Measurements from ENCODE around the gene ADRM1. TPM values are rescaled to one million over a fixed set of nuclear protein-coding genes. Genes with fewer than 3 reads are reported as not detected.

ADRM1 gene
- total RNA-seq, 1 donor from 2014 or later, result 29.6 TPM

- DNase-seq (ENCODE audit: low spot score), result no peak
Observed at GRCh38 chr20:62323146-62323979, 20.6 kb downstream of the ADRM1 start.

DNA sequence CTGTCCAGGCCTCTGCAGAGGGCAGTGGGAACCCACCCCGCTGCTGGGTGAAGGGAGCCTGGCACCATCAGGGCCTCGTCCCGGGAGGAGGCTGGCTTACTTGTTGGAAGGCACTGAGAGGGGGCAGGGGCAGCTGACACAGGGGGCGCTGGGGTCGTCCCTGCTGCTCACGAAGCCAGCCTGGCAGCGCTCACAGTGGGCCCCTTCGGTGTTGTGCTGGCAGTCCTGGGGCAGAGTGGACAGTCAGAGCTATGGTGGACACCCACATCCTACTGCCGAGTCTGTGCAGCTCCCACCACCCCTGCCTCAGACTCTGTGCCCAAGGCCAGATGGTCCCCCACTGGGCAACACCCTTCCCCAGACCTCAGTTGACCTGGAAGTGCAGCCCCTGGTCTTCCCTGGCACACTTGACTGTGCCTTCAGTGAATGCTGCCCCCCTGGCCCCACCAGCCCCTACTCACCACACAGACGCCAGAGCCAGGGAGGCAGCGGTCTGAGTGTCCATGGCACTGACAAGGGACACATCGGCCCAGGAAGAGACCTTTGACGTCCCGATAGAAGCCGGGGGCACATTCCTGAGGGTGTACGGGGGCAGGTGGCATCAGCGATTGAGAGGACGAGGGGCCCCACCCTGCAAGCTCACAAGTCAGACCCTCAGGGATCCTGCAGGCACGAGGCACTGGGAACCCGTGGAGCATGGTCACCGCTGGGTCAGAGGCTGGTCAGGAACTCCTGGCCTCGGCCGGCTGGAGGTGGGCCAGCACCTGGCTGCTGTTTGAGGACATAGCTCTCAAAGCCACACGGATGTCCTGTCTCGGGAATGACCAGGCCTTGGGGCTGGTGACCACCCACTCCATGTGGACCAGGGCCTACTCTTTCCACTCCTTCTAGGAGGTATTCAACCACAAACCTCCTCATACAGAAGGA, 21.4 kb downstream of the ADRM1 start:
- no peak for DNase-seq (ENCODE audit: low spot score)

- DNase-seq (ENCODE audit: low spot score), result no peak
Observed at GRCh38 chr20:62325172-62325905, 22.5 kb downstream of the ADRM1 start.

DNA sequence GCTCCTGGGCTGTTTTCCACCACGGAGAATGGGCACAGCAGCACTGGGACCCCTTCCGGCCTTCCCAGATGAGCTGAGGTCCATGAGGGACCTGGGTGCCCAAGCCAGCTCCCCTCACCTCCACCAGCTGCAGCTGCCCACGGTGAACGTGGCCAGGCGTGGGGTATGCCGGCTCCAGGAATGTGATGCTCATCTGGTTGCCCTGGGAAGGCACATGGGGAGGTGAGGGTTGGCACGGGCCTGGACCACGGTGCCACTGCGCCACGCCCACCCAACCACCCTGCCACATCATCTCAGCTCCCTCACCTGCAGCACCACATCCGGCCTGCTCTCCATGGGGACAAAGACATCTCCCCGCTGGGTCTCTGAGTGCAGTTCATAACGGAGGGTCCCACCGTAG, 23.8 kb downstream of the ADRM1 start:
- no peak for DNase-seq (ENCODE audit: low spot score)

DNA sequence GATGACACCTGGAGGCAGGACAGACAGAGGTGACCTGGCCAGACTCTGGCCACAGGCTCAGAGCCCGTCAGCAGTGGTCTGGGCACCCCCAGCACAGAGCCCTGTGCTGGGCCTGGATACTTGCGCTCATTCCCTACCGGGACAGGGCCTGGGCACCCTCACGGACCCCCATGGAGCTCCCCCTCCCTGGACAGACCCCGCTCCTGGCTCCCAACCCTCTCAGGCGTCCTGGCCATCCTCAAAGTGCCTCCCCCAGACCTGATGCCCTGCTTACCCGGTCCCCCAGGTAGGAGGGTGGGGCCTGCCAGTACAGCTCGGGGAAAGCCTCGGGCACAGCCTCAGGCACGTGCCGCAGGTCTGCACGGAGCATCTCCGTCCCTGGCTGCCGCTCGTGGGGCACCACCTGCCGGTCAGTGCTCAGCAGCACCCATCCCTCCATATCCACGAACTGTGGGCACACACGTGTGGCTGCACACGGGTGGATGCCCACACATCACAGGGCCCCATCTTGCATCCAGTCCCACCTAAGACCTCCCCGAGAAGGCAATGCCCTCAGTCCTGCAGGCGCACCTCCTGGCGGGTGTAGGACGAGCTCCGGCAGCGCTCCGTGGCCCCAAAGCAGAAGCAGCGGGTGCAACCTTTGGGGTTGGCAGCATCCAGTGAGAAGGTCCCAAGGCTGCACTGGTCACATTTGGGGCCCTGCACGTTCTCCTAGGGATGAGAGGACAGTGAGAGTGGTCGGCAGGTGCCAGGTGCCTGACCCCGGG, 24.3 kb downstream of the ADRM1 start:
- DNase-seq (ENCODE audit: low spot score), result no peak

- no peak for DNase-seq (ENCODE audit: low spot score)
Observed at GRCh38 chr20:62327726-62328495, 25.1 kb downstream of the ADRM1 start.

DNA sequence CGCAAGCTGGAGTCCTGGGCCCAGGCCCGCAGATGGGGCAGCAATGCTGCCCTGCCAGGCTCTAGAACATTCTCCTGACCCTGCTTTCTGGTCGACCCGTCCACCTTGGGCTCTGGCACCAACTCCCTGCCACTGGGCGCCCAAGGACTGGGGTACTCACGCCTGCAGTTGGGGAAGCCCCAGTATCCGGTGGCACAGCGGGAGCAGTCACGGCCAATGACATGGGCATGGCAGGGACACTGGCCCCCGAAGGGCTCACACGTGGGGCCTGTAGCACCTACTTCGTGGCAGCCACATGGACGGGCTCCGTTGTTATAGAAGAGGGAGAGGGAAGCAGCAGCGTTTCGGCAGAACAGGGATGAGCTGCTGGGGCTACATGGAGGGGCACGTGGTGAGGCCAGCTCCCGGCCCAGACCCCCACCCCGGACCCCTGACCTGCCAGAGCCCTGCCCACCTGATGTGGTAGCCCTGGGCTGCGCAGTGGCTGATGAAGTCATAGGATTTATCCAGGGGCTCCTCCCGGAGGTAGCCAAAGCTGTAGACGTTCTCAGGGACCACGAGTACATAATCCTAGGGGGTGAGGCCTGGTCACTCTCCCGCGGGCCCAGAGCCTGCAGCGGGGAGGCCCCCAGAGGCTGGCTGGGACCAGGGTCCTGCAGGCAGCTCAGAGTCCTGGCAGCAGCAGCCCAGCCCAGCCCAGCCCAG, 26.0 kb downstream of the ADRM1 start:
- DNase-seq (ENCODE audit: low spot score), result no peak

GRCh38 chr20:62329389-62330377, 26.9 kb downstream of the ADRM1 start:
- DNase-seq (ENCODE audit: low spot score), result no peak

DNA sequence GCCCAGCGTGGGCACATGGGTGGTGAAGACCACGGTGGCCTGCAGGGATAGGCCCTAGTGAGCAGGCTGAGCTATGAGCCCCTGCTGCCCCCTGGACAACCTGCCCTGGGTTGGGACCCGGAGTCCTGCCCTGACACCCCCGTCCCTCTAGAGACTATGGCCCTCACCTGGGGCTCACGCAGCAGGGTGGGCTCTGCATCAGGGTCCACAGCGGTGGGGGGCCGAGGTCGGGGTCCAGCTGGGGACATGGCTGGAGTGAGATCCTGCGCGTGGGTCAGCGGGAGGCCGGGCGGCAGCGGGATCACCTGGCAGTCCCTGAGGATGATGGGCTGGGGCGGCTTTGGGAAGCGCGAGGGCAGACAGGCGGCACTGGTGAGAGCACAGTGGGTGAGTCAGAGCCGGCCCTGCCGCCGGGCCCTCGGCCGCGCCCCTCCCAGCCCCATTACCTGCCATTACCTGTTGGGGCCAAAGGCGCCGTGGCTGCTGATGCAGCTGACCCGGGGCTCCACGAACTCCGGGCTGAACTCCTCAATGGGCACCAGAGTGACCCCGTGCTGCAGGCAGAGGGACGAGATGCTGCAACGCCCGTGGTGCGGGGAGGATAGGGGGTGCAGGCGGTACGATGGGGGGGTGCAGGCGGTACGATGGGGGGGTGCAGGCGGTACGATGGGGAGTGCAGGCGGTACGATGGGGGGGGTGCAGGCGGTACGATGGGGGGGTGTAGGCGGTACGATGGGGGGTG, 27.9 kb downstream of the ADRM1 start:
- no peak for DNase-seq (ENCODE audit: low spot score)

DNA sequence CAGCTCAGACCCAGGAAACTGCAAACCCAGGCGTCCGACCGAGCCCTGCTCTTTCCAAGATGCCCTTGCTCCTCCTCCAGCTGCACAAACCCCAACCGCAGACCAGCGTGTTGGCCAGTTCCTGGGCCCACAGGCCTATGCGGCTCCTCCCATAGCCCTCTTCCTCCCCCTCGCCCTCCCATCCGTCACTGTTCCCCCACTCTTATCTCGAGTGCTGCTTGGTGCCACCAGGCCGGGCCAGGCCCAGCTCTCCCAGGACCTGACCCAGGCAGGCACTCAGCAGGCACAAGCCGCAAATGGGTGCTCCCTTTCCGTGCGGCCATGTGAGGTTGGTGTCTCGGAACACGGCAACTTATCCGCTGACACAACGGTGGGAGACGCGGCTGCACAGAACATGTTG, 28.6 kb downstream of the ADRM1 start:
- no peak for DNase-seq (ENCODE audit: low spot score)

- DNase-seq (ENCODE audit: low spot score), result no peak
Observed at GRCh38 chr20:62332421-62332820, 29.6 kb downstream of the ADRM1 start.

- DNase-seq (ENCODE audit: low spot score), result no peak
Observed at GRCh38 chr20:62332989-62333819, 30.4 kb downstream of the ADRM1 start.

DNA sequence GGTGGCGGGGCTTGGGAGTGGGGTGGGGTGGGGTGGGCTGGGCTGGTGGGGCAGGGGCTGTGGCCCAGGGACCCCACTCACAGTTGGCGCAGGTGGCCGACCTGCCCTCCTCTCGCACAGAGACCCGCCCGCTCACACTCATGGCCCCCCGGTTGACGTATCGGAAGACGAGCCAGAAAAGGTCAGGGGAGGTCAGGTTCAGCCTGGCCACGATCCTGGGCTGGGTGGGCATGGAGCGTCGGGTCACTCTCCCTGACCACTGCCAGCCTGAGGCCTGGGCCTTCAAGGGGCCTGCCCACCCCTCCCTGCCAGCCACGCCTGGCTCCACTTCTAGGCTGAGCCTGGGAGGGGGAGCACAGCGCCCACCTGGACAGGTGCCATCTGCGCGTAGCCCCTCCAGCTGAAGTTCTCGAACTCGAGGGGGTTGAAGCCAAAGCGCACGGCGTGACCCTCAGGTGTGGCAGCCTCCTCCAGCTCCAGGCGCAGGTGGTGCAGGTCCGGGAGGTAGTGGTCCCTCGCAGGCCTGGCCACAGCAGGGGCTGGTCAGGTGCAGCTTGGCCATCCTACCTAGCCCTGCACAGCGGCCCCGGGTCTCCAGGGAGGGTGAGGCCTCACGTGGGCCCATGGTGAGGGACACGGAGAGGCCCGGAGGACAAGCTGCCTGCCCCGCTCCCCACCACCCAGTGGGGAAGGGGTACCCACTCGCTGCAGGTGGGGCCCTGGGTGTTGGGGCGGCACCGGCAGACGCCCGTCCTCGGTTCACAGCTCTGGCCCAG, 31.2 kb downstream of the ADRM1 start:
- no peak for DNase-seq (ENCODE audit: low spot score)

- no peak for DNase-seq (ENCODE audit: low spot score)
Observed at GRCh38 chr20:62334881-62335280, 32.1 kb downstream of the ADRM1 start.

- no peak for DNase-seq (ENCODE audit: low spot score)
Observed at GRCh38 chr20:62335532-62335931, 32.7 kb downstream of the ADRM1 start.

- no peak for DNase-seq (ENCODE audit: low spot score)
Observed at GRCh38 chr20:62336329-62336728, 33.5 kb downstream of the ADRM1 start.
